NCI-H2107 (cell line): ENCODE results near the gene MS4A8.
"Not testable (repeated sequence)": the region's sequence is repeated elsewhere in the genome, so short reads cannot be mapped to it uniquely, and the experiment has no call there.

ENCODE experiments used
- DNase-seq: peaks from one replicate; lab custom pipeline; 2025; lab: John Stamatoyannopoulos, UW

MS4A8 gene

DNA sequence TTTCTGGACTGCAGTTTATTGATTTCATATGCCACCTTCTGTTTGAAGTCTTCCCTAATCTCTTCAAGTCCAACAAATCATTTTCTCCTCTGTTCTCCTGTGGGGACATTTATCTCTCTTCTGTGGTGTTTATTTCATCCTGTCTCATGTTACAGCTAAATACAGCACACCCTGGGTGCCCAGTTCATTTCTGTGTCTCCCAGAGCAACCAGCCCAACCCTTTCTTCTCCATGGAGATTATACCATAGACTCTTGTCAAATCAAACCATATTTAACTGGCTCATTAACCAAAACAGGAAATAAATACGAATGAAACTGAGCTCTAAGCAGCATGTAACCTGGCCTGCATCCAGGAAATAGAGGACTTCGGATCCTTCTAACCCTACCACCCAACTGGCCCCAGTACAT lies at the start of gene MS4A8:
MS4A8 (plus strand) TSS at position 329 of the 408 bp plus-strand sequence. CDS start 1,249 bp downstream, outside the sequence.
- DNase-seq: peak; percentile 72

DNA sequence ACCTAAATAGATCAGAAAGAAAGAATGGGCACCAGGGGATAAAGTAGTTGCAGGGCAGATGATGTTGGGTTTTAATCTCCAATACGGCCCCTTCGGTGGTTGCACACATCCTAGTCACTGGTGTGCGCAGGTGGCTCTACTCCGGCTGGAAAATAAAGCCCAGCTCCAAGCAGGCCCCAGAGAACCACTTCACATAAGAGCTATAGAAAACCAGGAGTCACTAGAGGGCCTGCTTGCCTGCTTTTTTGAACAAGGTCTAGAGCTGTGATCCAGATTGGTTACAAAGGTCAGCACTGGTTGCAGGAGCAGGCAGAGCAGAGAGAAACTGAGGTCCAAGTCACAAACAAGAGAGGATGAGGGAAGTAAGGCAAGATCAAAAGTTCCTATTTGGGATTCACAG lies 41.5 kb upstream of the MS4A8 start:
- DNase-seq: peak; percentile 20

DNA sequence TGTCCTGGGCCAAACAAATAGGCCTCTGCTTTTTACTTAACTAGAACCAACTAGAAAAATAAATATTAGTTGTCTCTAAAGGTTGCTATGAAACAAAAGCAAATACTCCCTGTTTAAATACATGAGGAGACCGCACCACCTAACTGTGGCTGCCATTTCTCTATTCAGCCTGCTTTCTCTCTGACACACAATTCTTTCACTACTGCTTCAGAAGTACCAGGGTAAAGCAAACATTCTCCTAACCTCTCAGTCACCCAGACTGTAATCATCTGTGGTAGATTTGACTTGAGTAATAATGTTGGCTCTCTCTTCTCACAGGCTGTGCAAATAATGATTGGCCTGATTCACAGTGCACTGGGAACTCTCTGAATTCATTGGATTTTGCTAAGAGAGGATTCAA lies 41.0 kb upstream of the MS4A8 start:
- no peak for DNase-seq

- DNase-seq: no peak
Observed at GRCh38 chr11:60672255-60672654, 27.2 kb upstream of the MS4A8 start.

DNA sequence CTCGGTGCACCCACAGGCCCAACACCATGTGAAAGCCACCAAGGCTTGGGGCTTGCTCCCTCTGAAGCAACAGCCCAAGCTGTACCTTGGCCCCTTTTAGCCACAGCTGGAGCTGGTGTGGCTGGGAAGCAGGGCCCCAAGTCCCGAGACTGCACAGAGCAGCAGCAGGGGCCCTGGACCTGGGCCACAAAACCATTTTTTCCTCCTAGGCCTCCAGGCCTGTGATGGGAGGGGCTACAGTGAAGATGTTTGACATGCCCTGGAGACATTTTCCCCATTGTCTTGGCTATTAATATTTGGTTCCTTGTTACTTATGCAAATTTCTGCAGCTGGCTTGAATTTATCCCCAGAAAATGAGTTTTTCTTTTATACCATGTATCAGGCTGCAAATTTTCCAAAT lies 21.2 kb upstream of the MS4A8 start:
- DNase-seq: not testable (repeated sequence)

DNA sequence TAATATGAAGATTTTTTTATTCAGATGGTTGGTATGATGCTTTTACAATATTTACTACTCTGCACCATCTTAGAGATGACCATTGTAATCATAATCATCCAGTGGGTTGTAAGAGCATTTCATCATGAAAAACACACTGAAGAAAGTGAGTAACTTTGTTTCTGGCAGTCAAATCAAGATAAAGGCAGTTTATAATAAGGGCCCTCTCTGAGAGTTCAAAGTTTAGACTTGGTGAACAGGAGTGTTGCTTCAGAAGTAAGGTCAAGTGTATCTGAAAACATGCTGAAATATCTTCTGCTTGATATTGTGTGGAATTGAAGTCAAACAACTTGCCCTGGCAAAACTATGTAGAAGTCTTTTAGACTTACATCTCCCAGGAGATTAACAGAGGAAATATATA lies 19.5 kb upstream of the MS4A8 start:
- no peak for DNase-seq

DNA sequence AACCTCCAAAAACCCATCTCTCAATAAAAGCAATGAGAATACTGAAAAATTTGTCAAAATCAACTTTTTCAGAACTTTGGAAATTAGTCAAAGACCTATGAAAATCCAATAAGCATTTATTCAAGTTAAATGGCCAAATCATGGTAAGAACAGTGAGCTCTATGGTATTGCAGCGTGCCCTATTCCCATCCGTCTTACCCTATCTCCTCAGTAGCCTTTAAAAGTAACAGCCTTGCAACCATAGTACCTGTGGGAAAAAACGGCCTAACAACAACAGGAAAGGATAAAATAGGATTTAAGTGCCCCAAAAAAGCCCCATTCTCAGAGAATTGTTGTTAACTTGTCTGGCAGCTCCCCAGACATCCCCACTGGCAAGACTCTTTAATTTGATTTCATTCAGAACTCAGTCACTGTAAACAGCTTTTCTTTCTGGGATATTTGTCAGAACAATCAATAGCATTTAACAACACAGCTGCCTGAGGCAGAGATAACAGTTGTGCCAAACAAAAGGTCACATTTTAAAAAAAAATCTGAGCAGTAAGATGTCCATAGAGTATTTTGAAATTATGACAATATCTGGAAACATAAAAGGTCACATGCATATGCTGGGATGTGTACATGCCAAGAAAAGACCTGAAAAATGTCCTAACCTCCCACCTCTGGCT lies 18.8 kb upstream of the MS4A8 start:
- DNase-seq: no peak

DNA sequence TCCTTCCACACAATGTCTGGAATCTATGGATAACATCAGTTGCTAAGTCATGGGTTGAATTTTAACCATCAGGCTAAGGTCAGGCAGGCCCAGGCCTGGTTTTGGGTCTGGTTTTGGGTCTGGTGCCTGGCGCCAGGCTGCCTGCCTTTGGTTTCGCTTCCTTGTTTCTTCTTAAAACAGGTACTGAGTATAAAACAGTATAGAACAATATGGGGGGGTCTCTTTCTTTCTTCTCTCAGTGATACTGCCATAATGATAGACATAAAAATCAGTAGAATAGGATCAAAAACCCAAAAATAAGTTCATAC lies 14.9 kb upstream of the MS4A8 start:
- not testable (repeated sequence) for DNase-seq

DNA sequence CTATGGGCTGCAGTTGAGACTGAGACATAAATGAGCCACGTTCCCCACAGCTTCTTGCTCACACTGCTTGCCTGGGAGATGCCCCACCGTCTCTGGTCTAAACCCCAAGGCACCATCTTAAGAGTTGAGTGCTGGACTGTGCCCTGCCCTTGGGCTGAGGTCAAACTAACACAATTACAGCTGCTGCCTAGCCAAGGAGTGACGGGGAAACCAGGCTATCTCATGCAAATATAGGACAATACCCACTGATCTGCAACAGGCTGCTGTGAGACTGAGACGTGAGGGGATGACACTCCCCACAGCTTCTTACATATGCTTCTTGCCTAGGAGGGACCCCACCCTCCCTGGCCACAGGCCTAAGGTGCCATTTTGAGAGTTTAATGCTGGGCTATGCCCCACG lies 7.8 kb upstream of the MS4A8 start:
- DNase-seq: no peak

- DNase-seq: no peak
Observed at GRCh38 chr11:60699936-60700335, 524 bp downstream of the MS4A8 start.

GRCh38 chr11:60700689-60701468 lies 1.5 kb downstream of the MS4A8 start:
- DNase-seq: peak; percentile 34

GRCh38 chr11:60701469-60701818 lies 2.0 kb downstream of the MS4A8 start:
- no peak for DNase-seq

DNA sequence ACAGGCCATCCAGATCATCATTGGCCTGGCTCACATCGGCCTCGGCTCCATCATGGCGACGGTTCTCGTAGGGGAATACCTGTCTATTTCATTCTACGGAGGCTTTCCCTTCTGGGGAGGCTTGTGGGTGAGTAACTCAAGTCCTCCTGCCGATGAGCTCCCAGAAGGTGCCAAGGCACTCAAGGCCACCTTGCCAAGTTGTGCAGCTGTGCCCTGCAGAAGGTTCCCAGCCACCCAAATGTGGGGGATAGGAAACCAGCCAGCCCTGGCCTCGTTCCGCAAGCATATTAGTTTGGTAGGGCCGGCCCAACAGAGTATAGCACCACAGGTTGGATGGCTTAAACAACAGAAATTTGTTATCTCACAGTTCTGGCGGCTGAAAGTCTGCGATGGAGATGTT lies 4.0 kb downstream of the MS4A8 start:
- DNase-seq: no peak

GRCh38 chr11:60705895-60706294 lies 6.5 kb downstream of the MS4A8 start:
- no peak for DNase-seq

DNA sequence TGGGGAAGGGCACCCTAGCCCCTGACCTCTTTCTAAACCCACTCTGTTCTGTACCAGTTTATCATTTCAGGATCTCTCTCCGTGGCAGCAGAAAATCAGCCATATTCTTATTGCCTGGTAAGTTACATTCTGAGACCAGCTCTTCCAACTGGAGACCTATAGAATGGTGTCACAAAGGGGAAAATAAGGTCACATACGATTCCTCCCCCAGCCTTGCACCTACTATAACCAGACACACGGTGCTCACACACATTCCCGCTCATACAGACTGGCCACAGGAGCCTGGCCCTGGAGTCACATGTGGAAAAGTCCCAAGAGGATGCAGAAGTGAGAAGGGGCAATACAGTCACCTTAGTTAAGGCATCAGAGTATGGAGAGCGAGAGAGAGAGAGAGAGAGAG lies 7.5 kb downstream of the MS4A8 start:
- no peak for DNase-seq

GRCh38 chr11:60710482-60710881 lies 11.1 kb downstream of the MS4A8 start:
- DNase-seq: no peak

- DNase-seq: no peak
Observed at GRCh38 chr11:60711276-60711675, 11.9 kb downstream of the MS4A8 start.

- not testable (repeated sequence) for DNase-seq
Observed at GRCh38 chr11:60713423-60713822, 14.0 kb downstream of the MS4A8 start.

GRCh38 chr11:60717956-60718355 lies 18.5 kb downstream of the MS4A8 start:
- no peak for DNase-seq

DNA sequence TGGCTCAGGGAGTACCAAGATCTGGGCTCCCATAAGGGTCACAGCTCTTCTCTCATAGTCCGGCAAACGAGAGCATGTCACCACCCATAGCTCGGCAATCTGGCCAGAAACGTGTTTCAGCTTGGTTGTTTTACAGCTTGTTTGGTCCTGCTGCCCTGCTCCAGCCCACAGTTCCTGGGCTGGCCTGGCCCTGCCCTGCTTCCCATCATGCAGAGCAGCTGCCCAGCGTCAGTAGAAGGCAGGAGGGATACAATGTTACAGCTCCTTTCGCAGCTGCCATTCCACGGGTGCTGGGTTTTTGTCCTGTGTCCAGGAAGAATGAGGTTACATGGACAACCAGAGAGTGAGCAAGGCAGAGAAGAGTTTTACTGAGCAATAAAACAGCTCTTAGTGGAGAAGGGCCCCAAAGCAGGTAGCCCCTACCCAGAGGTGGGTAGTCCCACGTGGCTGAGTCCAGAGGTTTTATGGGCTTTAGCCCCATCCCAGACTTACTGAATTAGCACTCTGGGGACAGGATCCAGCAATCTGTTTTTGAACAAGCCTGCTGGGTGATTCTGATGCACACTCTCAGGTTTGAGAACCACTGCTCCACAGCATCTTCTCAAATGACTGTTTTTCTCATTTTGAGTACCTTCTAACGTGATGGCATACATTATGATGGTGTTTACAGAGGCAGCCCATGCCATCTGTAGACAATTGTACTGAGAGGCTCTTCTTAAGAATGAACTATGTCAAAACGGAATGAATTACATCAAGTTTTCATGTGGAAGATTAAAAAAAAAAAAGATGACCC lies 19.3 kb downstream of the MS4A8 start:
- no peak for DNase-seq

- no peak for DNase-seq
Observed at GRCh38 chr11:60719391-60719790, 20.0 kb downstream of the MS4A8 start.

- no peak for DNase-seq
Observed at GRCh38 chr11:60720460-60720859, 21.0 kb downstream of the MS4A8 start.

DNA sequence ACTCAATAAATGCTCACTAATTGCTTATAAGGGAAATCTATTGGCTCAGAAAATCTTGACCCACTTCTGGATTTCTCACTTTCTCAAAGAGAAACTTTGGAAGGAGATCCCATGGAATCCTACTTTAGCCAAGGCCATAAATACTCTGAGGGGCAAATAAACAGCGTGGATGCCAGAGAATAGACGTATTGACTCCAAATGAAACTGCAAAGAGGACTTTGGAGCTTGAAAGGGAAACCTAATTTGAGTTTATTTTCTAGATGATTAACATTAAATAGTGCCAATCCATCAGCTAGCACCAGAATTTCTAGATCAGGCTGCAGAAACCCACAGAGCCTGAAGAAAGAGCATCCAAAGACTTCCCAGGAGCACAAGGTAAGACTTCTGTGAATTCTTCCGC lies 25.0 kb downstream of the MS4A8 start, which contains the start of gene MS4A18:
MS4A18 (plus strand) TSS at position 301 of the 400 bp plus-strand sequence.
- DNase-seq: no peak
